Esophagus muscularis mucosa (tissue), 4 donors: ENCODE measurements around the gene TTC3.

Experiments used
- EP300 ChIP-seq: sonication (generic); formaldehyde crosslinking; IDR thresholded peaks from one replicate; pipeline ENCODE4 v1.6.1; 2017; ENCODE audit warnings: antibody characterized with exemption
- POLR2A ChIP-seq: fragments of 450-650 bp; IDR thresholded peaks from one replicate; pipeline ENCODE4 v1.6.1; 2017; ENCODE audit warnings: antibody characterized with exemption, moderate library complexity, mild to moderate bottlenecking, low read depth
- POLR2AphosphoS5 ChIP-seq, 2 donors: sonication (generic); formaldehyde crosslinking; IDR thresholded peaks; one replicate each; pipeline ENCODE4 v1.6.1; 2017; ENCODE audit warnings: antibody characterized with exemption in 2 of 2
- TF ChIP-seq, protein P1 (sequence below), 3 experiments: fragments of 200-600 bp in 2 of 3; fragments of 450-650 bp in 1 of 3; sonication (generic) in 2 of 3; IDR thresholded peaks; one replicate each; pipeline ENCODE4 v1.5.1; 2017 to 2019; ENCODE audit warnings: antibody characterized with exemption in 3 of 3, mild to moderate bottlenecking in 2 of 3, moderate library complexity in 1 of 3

DNA sequence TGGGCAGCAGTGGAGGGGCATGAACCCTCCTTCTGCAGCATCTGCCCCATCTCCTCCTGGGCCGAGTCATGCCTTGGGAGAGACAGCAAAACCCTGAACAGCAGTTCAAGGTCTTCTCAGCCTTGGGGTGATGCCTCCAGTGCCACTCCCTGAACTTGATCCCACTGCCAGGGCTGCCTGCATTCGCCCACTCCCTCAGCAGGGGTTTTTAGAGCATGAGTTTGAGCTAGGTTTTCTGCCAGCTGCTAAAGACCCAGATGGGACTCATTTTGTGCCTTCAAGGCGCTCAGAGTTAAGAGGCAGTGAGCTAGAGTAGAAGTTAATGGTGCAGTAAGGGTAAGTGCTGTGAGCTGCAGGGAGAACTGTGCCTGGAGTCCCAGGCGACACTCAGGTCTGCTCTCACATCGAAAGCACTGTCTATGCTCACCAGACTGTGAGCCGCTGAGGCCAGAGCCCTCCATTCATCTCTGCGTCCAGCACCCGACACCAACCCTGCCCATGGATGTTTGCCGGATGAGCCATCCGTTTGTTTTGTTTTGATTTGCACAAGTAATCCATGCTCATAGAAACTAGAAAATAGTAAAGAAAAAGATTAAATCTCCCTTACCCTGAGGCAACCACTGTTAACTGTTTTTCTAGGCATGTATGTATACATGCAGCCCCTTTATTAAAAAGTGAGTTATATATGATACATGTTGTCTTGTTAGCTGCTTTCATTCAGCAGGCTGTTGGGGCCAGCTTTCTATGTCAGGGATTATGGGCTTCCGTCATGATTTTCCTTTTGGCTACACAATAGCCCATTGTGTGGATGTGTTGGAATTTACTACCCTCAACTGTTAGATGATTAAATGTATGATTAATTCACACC is 126.2 kb downstream of the TTC3 start:
- TF ChIP-seq, protein P1, sequence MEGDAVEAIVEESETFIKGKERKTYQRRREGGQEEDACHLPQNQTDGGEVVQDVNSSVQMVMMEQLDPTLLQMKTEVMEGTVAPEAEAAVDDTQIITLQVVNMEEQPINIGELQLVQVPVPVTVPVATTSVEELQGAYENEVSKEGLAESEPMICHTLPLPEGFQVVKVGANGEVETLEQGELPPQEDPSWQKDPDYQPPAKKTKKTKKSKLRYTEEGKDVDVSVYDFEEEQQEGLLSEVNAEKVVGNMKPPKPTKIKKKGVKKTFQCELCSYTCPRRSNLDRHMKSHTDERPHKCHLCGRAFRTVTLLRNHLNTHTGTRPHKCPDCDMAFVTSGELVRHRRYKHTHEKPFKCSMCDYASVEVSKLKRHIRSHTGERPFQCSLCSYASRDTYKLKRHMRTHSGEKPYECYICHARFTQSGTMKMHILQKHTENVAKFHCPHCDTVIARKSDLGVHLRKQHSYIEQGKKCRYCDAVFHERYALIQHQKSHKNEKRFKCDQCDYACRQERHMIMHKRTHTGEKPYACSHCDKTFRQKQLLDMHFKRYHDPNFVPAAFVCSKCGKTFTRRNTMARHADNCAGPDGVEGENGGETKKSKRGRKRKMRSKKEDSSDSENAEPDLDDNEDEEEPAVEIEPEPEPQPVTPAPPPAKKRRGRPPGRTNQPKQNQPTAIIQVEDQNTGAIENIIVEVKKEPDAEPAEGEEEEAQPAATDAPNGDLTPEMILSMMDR (IDR thresholded peaks at IDR 0.05), result no peak
- TF ChIP-seq POLR2A (no peak), POLR2AphosphoS5 (IDR thresholded peaks at IDR 0.05) (no peak), EP300 (no peak)
